Calu3 (cell line): Measurements from ENCODE around the gene TMEM185B. TPM values are rescaled to one million over a fixed set of nuclear protein-coding genes. Genes with fewer than 3 reads are reported as not detected.

ENCODE experiments used
- BruUV-seq: library from RNA; stranded (reverse); fragments of 400-500 nt; replicated peaks from 2 replicates; lab custom pipeline; 2021; lab: Mats Ljungman, UMichigan
- CTCF ChIA-PET: fragments of 300-600 bp; sonication (Branson Sonifier 250); formaldehyde crosslinking; loops from one replicate; lab custom pipeline; 2022; ENCODE audit warnings: antibody characterized with exemption; lab: Charles Lee
- DNase-seq: peaks from one replicate; pipeline ENCODE4 v3.0.0; 2022
- H3K27ac Mint-ChIP-seq: one replicate; pipeline ENCODE4 v1.8.0; 2022; ENCODE audit warnings: mixed read lengths; ENCODE audit not compliant: unreplicated experiment
- H3K27me3 Mint-ChIP-seq: one replicate; pipeline ENCODE4 v1.8.0; 2022; ENCODE audit warnings: mixed read lengths; ENCODE audit not compliant: unreplicated experiment
- H3K36me3 Mint-ChIP-seq: one replicate; pipeline ENCODE4 v1.8.0; 2022; ENCODE audit warnings: mild to moderate bottlenecking, moderate library complexity, mixed read lengths; ENCODE audit not compliant: insufficient read depth, unreplicated experiment
- H3K4me1 Mint-ChIP-seq: one replicate; pipeline ENCODE4 v1.8.0; 2022; ENCODE audit warnings: mild to moderate bottlenecking, low read depth, mixed read lengths; ENCODE audit not compliant: unreplicated experiment
- H3K4me3 Mint-ChIP-seq: one replicate; pipeline ENCODE4 v1.8.0; 2022; ENCODE audit warnings: mild to moderate bottlenecking, low read depth, moderate library complexity, mixed read lengths; ENCODE audit not compliant: unreplicated experiment
- H3K9me3 Mint-ChIP-seq: one replicate; pipeline ENCODE4 v1.8.0; 2022; ENCODE audit warnings: low read depth, mixed read lengths; ENCODE audit not compliant: unreplicated experiment
- intact Hi-C: fragments of 100-400 bp; cut with micrococcal nuclease; formaldehyde crosslinking; loops from one replicate; pipeline ENCODE4 v1.10.0; 2022; ENCODE audit not compliant: unreplicated experiment
- total RNA-seq: library from RNA; stranded (reverse); gene quantifications from 2 replicates; pipeline ENCODE4 v1.2.3, GENCODE V29; 2022
- TF ChIP-seq, protein P1 (sequence below): fragments of 200-600 bp; IDR thresholded peaks from one replicate; pipeline ENCODE4 v1.8.0; 2022; ENCODE audit warnings: antibody characterized with exemption; ENCODE audit not compliant: unreplicated experiment

Gene TMEM185B
- total RNA-seq, 1 experiment from 2014 or later = 42.8 TPM

- CTCF ChIA-PET = no interaction called here
- DNase-seq = no peak
- Mint-ChIP-seq H3K9me3 (no peaks in the 10 kb centered on the region), H3K27ac (peak overlapping the region; percentile 83), H3K4me1 (peaks cover 15% of the 10 kb centered on the region), H3K36me3 (peaks cover 42% of the 10 kb centered on the region), H3K4me3 (peak overlapping the region; percentile 79), H3K27me3 (no peaks in the 10 kb centered on the region)
- intact Hi-C loops = no loop called here
- BruUV-seq = no TSS peak
- TF ChIP-seq, protein P1, sequence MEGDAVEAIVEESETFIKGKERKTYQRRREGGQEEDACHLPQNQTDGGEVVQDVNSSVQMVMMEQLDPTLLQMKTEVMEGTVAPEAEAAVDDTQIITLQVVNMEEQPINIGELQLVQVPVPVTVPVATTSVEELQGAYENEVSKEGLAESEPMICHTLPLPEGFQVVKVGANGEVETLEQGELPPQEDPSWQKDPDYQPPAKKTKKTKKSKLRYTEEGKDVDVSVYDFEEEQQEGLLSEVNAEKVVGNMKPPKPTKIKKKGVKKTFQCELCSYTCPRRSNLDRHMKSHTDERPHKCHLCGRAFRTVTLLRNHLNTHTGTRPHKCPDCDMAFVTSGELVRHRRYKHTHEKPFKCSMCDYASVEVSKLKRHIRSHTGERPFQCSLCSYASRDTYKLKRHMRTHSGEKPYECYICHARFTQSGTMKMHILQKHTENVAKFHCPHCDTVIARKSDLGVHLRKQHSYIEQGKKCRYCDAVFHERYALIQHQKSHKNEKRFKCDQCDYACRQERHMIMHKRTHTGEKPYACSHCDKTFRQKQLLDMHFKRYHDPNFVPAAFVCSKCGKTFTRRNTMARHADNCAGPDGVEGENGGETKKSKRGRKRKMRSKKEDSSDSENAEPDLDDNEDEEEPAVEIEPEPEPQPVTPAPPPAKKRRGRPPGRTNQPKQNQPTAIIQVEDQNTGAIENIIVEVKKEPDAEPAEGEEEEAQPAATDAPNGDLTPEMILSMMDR = no peak
Observed at GRCh38 chr2:120221616-120222015, 1.6 kb downstream of the TMEM185B start.

GRCh38 chr2:120220756-120221155, 2.4 kb downstream of the TMEM185B start:
- TF ChIP-seq, protein P1 = no peak
- Mint-ChIP-seq H3K4me3 (no peak overlapping the region), H3K27ac (no peak overlapping the region), H3K4me1 (peaks cover 15% of the 10 kb centered on the region), H3K27me3 (no peaks in the 10 kb centered on the region), H3K36me3 (peaks cover 42% of the 10 kb centered on the region), H3K9me3 (no peaks in the 10 kb centered on the region)
- no TSS peak for BruUV-seq
- no peak for DNase-seq
- CTCF ChIA-PET = no interaction called here
- intact Hi-C loops = no loop called here

- intact Hi-C loops = no loop called here
- TF ChIP-seq, protein P1 = no peak
- CTCF ChIA-PET = no interaction called here
- H3K4me3 Mint-ChIP-seq = no peak overlapping the region
- H3K4me1 Mint-ChIP-seq = peaks cover 15% of the 10 kb centered on the region
- no peaks in the 10 kb centered on the region for H3K27me3 Mint-ChIP-seq
- DNase-seq = no peak
- no peaks in the 10 kb centered on the region for H3K9me3 Mint-ChIP-seq
- no peak overlapping the region for H3K27ac Mint-ChIP-seq
- H3K36me3 Mint-ChIP-seq = peaks cover 42% of the 10 kb centered on the region
- no TSS peak for BruUV-seq
Observed at GRCh38 chr2:120219766-120220165, 3.4 kb downstream of the TMEM185B start.

GRCh38 chr2:120219291-120219690, 3.9 kb downstream of the TMEM185B start:
- H3K36me3 Mint-ChIP-seq = peaks cover 40% of the 10 kb centered on the region
- no peaks in the 10 kb centered on the region for H3K27me3 Mint-ChIP-seq
- intact Hi-C loops = no loop called here
- DNase-seq = no peak
- no TSS peak for BruUV-seq
- no peak overlapping the region for H3K4me3 Mint-ChIP-seq
- no peak overlapping the region for H3K27ac Mint-ChIP-seq
- TF ChIP-seq, protein P1 = no peak
- H3K4me1 Mint-ChIP-seq = peaks cover 15% of the 10 kb centered on the region
- CTCF ChIA-PET = interaction anchor here (0.6 kb wide), 1 partner anchor 28 kb away, joined by 3 read pairs; no protein-coding TSS in a partner anchor
- H3K9me3 Mint-ChIP-seq = no peaks in the 10 kb centered on the region
